GM21367 (cell line): ENCODE measurements around the gene SAA4.
"Not testable (repeated sequence)": the region's sequence is repeated elsewhere in the genome, so short reads cannot be mapped to it uniquely, and the experiment has no call there.

ENCODE experiments used
- ATAC-seq: cut with Tn5 transposase; IDR thresholded peaks from one replicate; pipeline ENCODE4 v1.9.1; 2021; ENCODE audit not compliant: unreplicated experiment

The SAA4 gene

DNA sequence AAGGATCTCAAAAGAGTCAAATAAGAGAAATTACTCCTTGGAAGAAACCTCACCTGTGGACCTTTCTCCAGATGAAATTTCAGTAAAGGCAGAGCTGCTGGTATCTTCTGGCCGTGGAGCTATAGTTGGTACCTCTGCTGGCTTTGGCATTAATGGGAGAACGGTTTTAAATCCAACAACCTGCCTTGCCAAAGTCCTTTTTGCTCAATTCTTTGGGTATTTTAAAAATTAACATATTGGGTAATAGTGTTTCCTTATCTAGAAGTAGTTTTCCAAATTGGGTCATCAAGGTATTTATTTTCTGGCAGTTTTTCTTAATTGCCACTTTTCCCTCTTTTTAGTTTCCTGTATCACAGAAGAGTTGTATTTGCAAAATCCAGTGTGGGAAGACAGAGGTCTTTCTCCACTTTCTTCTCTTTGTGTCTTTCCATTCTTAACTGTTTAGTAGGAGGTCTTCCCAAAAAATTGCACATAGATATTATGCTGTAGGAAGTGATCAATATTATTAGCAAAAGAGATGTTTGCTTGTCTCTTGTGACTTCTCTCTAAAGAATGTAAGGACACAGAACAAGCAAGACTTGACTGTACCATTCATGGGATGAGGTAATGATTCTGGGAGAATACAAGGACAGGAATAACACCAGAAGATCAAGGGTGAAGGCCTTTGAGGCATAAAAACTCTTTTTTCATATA lies at the start of gene SAA4:
SAA4 (minus strand) TSS at position 139 of the 693 bp plus-strand sequence. CDS start 876 bp downstream, outside the sequence.
- no peak for ATAC-seq

- ATAC-seq: no peak
Measured at GRCh38 chr11:18285841-18286240, 49.2 kb upstream of the SAA4 start.

DNA sequence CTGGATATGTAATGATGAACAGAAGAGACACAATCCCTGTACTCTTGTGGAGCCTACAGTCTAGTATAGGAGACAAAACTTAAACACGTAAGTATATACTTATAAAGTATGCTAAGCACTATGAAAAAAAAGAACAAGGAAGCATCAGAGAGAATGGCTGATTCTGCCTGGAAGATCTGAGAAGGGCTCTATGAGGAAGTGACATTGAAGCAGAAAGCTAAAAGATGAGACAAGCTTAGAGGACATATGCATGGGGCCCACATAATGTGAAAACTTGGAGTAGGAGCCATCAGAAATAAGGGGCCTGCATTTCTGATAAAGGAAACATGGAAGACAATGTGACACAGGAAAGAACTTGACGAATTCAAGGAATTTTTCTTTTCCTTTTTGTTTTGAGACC lies 46.0 kb upstream of the SAA4 start:
- no peak for ATAC-seq

GRCh38 chr11:18280438-18281045 lies 43.9 kb upstream of the SAA4 start:
- ATAC-seq: peak; percentile 78

- ATAC-seq: no peak
Measured at GRCh38 chr11:18277565-18278271, 41.1 kb upstream of the SAA4 start.

DNA sequence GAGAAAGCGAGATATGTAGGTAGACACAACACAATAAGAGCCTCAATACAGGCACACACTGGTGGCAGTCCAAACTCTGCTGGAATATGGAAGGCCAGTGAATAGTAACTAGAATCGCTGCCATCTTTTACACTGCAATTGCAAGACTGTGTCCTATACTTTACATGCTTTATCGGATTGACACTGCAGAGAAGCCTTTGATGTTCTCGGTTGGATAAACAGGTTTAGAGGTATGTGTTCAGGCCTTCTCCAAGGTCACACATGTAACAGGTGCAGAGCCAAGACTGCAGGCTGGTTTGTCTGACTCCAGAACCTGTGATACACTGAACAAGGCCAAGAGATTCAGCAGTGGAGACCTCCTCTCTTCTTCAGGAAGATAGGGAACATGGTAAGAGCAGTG lies 34.6 kb upstream of the SAA4 start:
- no peak for ATAC-seq

DNA sequence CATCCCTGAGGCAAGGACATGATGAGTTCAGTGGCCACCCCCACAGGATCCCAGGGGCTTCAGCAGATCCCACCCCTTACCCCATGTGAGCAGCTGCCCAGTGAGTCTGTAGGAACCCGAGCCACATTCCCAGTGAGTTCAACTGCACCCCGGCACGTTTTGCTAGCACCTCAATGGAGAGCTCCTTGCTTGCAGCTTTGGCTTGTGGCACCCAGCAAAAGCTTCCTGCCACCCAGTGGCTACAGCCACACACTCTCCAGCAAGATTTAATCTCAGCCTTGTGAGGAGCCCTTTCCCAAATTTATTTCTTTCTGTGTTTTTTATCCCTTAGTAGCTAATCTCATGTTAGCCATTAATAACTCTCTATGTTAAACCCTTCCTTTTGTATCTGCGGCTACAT lies 33.5 kb upstream of the SAA4 start:
- ATAC-seq: no peak

DNA sequence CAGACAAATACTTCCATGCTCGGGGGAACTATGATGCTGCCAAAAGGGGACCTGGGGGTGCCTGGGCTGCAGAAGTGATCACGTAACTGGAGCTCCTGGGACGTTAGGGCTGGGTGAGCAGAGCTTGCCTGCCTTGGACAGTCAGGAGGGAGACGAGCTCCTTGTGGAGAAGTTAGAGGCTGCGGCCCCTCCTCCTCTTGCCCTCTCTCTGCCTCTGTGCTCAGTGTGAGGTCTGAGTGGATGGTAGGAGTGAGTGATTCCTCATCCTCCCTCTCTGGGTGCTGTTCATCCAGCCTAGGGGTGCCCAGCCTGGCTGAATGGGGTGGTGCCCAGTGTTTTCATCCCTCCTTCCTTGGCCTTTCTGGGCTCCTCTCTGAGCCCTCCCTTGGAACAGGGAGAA lies 32.6 kb upstream of the SAA4 start:
- not testable (repeated sequence) for ATAC-seq

GRCh38 chr11:18267335-18268133 lies 30.9 kb upstream of the SAA4 start:
- peak; percentile 45 for ATAC-seq

DNA sequence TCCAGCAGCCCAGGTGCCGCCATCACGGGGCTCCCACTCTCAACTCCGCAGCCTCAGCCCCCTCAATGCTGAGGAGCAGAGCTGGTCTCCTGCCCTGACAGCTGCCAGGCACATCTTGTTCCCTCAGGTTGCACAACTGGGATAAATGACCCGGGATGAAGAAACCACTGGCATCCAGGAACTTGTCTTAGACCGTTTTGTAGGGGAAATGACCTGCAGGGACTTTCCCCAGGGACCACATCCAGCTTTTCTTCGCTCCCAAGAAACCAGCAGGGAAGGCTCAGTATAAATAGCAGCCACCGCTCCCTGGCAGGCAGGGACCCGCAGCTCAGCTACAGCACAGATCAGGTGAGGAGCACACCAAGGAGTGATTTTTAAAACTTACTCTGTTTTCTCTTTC lies 29.3 kb upstream of the SAA4 start, which contains the start of gene SAA1:
SAA1 (plus strand) TSS at position 316 of the 400 bp plus-strand sequence. CDS start 624 bp downstream, outside the sequence.
- no peak for ATAC-seq

DNA sequence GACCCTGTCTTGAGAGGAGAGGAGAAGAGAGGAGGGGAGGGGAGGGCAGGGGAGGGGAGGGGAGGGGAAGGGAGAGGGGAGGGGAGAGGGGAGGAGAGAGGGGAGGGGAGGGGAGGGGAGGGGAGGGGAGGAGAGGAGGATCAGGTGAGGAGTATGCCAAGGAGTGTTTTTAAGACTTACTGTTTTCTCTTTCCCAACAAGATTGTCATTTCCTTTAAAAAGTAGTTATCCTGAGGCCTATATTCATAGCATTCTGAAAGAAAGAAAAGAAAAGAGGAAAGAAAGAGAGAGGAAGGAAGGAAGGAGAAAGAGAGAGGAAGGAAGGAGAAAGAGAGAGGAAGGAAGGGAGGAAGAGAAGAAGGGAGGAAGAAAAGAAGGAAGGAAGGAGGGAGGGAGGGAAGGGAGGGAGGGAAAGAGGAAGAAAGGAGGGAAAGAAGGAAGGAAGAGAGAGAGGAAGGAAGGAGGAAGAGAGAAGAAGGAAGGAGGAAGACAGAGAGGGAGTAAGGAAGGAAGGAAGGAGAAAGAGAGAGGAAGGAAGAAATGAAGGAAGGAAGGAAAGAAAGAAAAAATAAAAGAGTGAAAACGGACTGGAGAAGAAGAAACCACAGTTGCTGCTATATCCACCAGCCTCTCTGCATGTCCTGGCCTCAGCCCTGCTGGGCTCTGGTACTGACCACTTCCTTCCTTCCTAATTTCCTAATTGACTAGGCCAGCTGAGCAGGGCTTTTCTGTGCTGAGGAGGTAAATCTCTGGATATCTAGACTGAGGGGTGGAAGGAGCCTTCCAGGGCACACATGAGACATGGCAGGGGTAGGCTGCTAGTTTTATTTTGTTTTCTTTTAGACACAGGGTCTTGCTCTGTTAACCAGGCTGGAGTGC lies 28.3 kb upstream of the SAA4 start:
- no peak for ATAC-seq

DNA sequence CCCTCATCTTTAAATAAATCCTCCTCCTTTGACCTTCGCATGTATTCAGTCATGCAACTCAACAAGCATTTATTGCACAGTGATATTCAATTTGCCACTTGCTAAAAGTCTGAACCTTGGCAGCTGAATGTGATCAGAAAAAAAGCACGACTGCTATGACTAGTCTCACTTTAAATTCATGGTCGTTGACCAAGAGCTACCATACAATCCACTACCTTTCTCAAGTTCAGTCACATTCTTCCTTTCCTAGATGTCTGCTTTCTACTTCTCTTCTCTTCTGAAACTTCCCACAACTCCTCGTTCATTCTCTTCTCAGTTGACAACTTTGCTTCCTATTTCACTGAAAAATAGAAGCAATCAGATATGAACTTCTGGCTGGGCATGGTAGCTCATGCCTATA lies 27.4 kb upstream of the SAA4 start:
- no peak for ATAC-seq

DNA sequence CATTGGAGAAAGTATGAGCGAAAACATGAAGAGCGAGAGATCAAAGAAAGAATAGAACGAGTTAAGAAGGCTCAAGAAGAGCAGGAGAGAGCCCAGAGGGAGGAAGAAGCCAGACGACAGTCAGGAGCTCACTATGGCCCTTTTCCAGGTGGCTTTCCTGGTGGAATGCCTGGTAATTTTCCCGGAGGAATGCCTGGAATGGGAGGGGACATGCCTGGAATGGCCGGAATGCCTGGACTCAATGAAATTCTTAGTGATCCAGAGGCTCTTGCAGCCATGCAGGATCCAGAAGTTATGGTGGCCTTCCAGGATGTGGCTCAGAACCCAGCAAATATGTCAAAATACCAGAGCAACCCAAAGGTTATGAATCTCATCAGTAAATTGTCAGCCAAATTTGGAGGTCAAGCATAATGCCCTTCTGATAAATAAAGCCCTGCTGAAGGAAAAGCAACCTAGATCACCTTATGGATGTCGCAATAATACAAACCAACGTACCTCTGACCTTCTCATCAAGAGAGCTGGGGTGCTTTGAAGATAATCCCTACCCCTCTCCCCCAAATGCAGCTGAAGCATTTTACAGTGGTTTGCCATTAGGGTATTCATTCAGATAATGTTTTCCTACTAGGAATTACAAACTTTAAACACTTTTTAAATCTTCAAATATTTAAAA lies 26.2 kb upstream of the SAA4 start:
- not testable (repeated sequence) for ATAC-seq

- ATAC-seq: no peak
Measured at GRCh38 chr11:18261721-18262120, 25.1 kb upstream of the SAA4 start.

DNA sequence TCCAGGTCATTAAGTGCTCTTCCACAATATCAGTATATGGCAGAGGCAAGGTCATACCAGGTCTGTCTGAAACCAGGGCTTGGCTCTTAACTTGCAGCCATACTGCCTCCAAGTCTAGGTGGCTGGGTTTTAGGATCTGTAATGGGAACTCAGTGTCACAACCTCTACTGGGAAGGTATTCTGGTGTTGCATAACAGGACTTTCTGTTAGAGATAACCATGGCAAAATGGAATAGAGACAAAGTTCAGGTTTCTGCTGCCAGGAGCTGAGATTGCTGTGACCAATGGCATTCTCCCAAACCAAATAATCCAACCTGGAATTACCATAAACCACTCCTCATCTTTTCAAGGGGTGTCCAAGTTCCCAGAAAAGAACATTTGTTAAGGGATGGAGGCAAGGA lies 22.7 kb upstream of the SAA4 start:
- no peak for ATAC-seq

- ATAC-seq: no peak
Measured at GRCh38 chr11:18254781-18255361, 18.3 kb upstream of the SAA4 start.

- no peak for ATAC-seq
Measured at GRCh38 chr11:18253778-18254338, 17.3 kb upstream of the SAA4 start.

GRCh38 chr11:18253233-18253632 lies 16.6 kb upstream of the SAA4 start:
- no peak for ATAC-seq

DNA sequence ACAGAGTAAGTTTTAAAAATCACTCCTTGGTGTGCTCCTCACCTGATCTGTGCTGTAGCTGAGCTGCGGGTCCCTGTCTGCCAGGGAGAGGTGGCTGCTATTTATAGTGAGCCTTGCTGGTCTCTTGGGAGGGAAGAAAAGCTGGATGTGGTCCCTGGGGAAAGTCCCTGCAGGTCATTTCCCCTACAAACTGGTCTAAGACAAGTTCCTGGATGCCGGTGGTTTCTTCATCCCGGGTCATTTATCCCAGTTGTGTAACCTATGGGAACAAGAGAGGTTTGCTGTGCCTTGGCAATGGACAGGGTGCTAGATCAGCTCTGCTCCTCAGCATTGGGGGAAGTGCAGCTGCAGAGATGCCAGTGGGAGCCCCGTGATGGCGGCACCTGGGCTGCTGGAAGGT lies 12.0 kb upstream of the SAA4 start, which contains the start of gene SAA2:
SAA2 (minus strand) TSS at position 108 of the 400 bp plus-strand sequence. CDS start 657 bp downstream, outside the sequence.
- ATAC-seq: no peak
